HepG2 (cell line): Measurements from ENCODE around the gene PPP4R2. TPM values are rescaled to one million over a fixed set of nuclear protein-coding genes. Genes with fewer than 3 reads are reported as not detected.

Experiments
- CEBPB ChIP-seq: IDR thresholded peaks from 2 replicates; pipeline ENCODE4 v1.6.1; 2011; ENCODE audit warnings: low read depth, low read length, improper control_type of control experiment, borderline replicate concordance
- CEBPG ChIP-seq: IDR thresholded peaks from 2 replicates; pipeline ENCODE4 v1.6.1; 2016
- GLI4 ChIP-seq: sonication (generic); formaldehyde crosslinking; IDR thresholded peaks from 2 replicates; pipeline ENCODE4 v1.5.1; 2020; ENCODE audit warnings: missing genetic modification reagents, mild to moderate bottlenecking, moderate library complexity, borderline replicate concordance
- HNF4A ChIP-seq: sonication (generic); formaldehyde crosslinking; IDR thresholded peaks from 2 replicates; pipeline ENCODE4 v1.4.0; 2020; ENCODE audit warnings: missing genetic modification reagents
- KLF6 ChIP-seq: IDR thresholded peaks from 2 replicates; pipeline ENCODE4 v1.8.0; 2016; ENCODE audit warnings: missing biosample characterization, missing genetic modification reagents
- MLLT10 ChIP-seq: sonication (generic); formaldehyde crosslinking; IDR thresholded peaks from 2 replicates; pipeline ENCODE4 v1.4.0; 2020; ENCODE audit warnings: missing genetic modification reagents
- MYC ChIP-seq: sonication (generic); formaldehyde crosslinking; IDR thresholded peaks from 2 replicates; pipeline ENCODE4 v1.9.0; 2021; ENCODE audit warnings: missing genetic modification reagents, borderline replicate concordance
- NPAS2 ChIP-seq: sonication (generic); formaldehyde crosslinking; IDR thresholded peaks from 2 replicates; pipeline ENCODE4 v1.8.0; 2022; ENCODE audit warnings: mild to moderate bottlenecking, missing genetic modification reagents, borderline replicate concordance
- RBM22 ChIP-seq: fragments of 200-400 bp; formaldehyde crosslinking; optimal IDR thresholded peaks from 2 replicates; pipeline ENCODE3; 2017; ENCODE audit warnings: mild to moderate bottlenecking, low read length, moderate library complexity
- SALL1 ChIP-seq: sonication (generic); formaldehyde crosslinking; IDR thresholded peaks from 2 replicates; pipeline ENCODE4 v1.8.0; 2022; ENCODE audit warnings: mild to moderate bottlenecking, missing genetic modification reagents
- SP4 ChIP-seq: sonication (generic); formaldehyde crosslinking; IDR thresholded peaks from 2 replicates; pipeline ENCODE4 v1.8.1; 2023; ENCODE audit warnings: mild to moderate bottlenecking, missing genetic modification reagents
- TOE1 ChIP-seq: sonication (generic); formaldehyde crosslinking; IDR thresholded peaks from 2 replicates; pipeline ENCODE4 v1.4.0; 2020; ENCODE audit warnings: mild to moderate bottlenecking, missing genetic modification reagents
- XBP1 ChIP-seq: sonication (generic); formaldehyde crosslinking; IDR thresholded peaks from 2 replicates; pipeline ENCODE4 v1.5.0; 2020; ENCODE audit warnings: missing genetic modification reagents
- ZNF431 ChIP-seq: sonication (generic); formaldehyde crosslinking; IDR thresholded peaks from 2 replicates; pipeline ENCODE4 v1.9.0; 2022; ENCODE audit warnings: missing genetic modification reagents, low read depth, mild to moderate bottlenecking, borderline replicate concordance
- polyA plus RNA-seq, 8 experiments: library from polyadenylated mRNA; depleted of rRNA in 3 of 8; stranded (reverse) in 7 of 8; unstranded in 1 of 8; fragments of >200 nt; fragmentation: Illumina TruSeq in 4 of 8; extraction: Trizol in 4 of 8; gene quantifications; 2 replicates each; pipeline versions ENCODE4 v1.2.1 to v1.2.3, GENCODE V29; 2011 to 2016; ENCODE audit warnings: low read depth in 4 of 8, missing spikeins in 1 of 8, mixed read lengths in 1 of 8; ENCODE audit not compliant: insufficient read depth in 1 of 8
- total RNA-seq, 5 experiments: library from RNA; depleted of rRNA; stranded (reverse); fragments of >200 nt; fragmentation: Illumina TruSeq; extraction: Trizol; gene quantifications; 2 replicates each; pipeline ENCODE4 v1.2.3, GENCODE V29; 2016; ENCODE audit warnings: low read depth in 1 of 5
- TF ChIP-seq, protein P1 (sequence below): sonication (generic); formaldehyde crosslinking; IDR thresholded peaks from 2 replicates; pipeline ENCODE4 v1.5.0; 2020; ENCODE audit warnings: mild to moderate bottlenecking, missing genetic modification reagents
- TF ChIP-seq, protein P2 (sequence below): sonication (generic); formaldehyde crosslinking; IDR thresholded peaks from 2 replicates; pipeline ENCODE4 v1.4.0; 2020; ENCODE audit warnings: missing genetic modification reagents, borderline replicate concordance
- TF ChIP-seq, protein P3 (sequence below): sonication (generic); formaldehyde crosslinking; IDR thresholded peaks from 2 replicates; pipeline ENCODE4 v1.4.0; 2020; ENCODE audit warnings: missing genetic modification reagents, mild to moderate bottlenecking, borderline replicate concordance
- TF ChIP-seq, protein P4 (sequence below): IDR thresholded peaks from 2 replicates; pipeline ENCODE4 v1.6.1; 2016; ENCODE audit warnings: missing genetic modification reagents, missing compliant biosample characterization
- TF ChIP-seq, protein P5 (sequence below): sonication (generic); formaldehyde crosslinking; IDR thresholded peaks from 2 replicates; pipeline ENCODE4 v1.5.0; 2020; ENCODE audit warnings: mild to moderate bottlenecking, missing genetic modification reagents

The PPP4R2 gene
- total and polyA plus RNA-seq, 2 of the 13 experiments (the other 11 are each of a cell fraction or from before 2014, with no cell fraction given): 22.3 to 161 TPM

DNA sequence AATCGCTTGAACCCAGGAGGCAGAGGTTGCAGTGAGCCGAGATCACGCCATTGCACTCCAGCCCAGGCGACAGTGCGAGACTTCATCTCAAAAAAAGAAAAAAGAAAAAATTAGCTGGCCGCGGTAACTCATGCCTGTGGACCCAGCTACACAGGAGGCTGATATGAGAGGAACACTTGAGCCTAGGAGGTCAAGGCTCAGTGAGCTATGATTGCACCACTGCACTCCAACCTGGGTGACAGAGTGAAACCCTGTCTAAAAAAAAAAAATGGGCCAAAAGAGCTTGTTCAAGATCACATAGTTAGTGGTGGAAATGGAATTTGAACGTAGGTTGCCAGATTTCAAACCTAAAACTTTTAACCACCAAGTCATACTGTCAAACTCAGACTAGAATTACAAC is 46.2 kb upstream of the PPP4R2 start (continued):
- TF ChIP-seq TOE1 (CRISPR knock-in tag) (no peak), NPAS2 (CRISPR knock-in tag) (no peak), RBM22 (no peak), GLI4 (CRISPR knock-in tag) (no peak), XBP1 (CRISPR knock-in tag) (no peak), MYC (no peak), MLLT10 (CRISPR knock-in tag) (no peak), KLF6 (CRISPR knock-in tag) (no peak), SALL1 (no peak; the same call in 1 of the 2 replicates), CEBPB (peak; percentile 57; the same call in 1 of the 2 replicates), ZNF431 (CRISPR knock-in tag) (no peak), SP4 (no peak), CEBPG (CRISPR knock-in tag) (peak; percentile 64), HNF4A (CRISPR knock-in tag) (peak; percentile 52; the same call in 1 of the 2 replicates)
- TF ChIP-seq, protein P1, sequence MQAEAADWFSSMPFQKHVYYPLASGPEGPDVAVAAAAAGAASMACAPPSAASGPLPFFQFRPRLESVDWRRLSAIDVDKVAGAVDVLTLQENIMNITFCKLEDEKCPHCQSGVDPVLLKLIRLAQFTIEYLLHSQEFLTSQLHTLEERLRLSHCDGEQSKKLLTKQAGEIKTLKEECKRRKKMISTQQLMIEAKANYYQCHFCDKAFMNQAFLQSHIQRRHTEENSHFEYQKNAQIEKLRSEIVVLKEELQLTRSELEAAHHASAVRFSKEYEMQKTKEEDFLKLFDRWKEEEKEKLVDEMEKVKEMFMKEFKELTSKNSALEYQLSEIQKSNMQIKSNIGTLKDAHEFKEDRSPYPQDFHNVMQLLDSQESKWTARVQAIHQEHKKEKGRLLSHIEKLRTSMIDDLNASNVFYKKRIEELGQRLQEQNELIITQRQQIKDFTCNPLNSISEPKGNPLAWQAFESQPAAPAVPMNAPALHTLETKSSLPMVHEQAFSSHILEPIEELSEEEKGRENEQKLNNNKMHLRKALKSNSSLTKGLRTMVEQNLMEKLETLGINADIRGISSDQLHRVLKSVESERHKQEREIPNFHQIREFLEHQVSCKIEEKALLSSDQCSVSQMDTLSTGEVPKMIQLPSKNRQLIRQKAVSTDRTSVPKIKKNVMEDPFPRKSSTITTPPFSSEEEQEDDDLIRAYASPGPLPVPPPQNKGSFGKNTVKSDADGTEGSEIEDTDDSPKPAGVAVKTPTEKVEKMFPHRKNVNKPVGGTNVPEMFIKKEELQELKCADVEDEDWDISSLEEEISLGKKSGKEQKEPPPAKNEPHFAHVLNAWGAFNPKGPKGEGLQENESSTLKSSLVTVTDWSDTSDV (CRISPR knock-in tag): no peak
- TF ChIP-seq, protein P2, sequence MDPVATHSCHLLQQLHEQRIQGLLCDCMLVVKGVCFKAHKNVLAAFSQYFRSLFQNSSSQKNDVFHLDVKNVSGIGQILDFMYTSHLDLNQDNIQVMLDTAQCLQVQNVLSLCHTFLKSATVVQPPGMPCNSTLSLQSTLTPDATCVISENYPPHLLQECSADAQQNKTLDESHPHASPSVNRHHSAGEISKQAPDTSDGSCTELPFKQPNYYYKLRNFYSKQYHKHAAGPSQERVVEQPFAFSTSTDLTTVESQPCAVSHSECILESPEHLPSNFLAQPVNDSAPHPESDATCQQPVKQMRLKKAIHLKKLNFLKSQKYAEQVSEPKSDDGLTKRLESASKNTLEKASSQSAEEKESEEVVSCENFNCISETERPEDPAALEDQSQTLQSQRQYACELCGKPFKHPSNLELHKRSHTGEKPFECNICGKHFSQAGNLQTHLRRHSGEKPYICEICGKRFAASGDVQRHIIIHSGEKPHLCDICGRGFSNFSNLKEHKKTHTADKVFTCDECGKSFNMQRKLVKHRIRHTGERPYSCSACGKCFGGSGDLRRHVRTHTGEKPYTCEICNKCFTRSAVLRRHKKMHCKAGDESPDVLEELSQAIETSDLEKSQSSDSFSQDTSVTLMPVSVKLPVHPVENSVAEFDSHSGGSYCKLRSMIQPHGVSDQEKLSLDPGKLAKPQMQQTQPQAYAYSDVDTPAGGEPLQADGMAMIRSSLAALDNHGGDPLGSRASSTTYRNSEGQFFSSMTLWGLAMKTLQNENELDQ (CRISPR knock-in tag): no peak
- TF ChIP-seq, protein P3, sequence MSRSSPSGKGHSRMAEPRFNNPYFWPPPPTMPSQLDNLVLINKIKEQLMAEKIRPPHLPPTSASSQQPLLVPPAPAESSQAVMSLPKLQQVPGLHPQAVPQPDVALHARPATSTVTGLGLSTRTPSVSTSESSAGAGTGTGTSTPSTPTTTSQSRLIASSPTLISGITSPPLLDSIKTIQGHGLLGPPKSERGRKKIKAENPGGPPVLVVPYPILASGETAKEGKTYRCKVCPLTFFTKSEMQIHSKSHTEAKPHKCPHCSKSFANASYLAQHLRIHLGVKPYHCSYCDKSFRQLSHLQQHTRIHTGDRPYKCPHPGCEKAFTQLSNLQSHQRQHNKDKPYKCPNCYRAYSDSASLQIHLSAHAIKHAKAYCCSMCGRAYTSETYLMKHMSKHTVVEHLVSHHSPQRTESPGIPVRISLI (CRISPR knock-in tag): peak; percentile 85; the same call in 1 of the 2 replicates
- TF ChIP-seq, protein P4, sequence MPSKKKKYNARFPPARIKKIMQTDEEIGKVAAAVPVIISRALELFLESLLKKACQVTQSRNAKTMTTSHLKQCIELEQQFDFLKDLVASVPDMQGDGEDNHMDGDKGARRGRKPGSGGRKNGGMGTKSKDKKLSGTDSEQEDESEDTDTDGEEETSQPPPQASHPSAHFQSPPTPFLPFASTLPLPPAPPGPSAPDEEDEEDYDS: no peak
- TF ChIP-seq, protein P5, sequence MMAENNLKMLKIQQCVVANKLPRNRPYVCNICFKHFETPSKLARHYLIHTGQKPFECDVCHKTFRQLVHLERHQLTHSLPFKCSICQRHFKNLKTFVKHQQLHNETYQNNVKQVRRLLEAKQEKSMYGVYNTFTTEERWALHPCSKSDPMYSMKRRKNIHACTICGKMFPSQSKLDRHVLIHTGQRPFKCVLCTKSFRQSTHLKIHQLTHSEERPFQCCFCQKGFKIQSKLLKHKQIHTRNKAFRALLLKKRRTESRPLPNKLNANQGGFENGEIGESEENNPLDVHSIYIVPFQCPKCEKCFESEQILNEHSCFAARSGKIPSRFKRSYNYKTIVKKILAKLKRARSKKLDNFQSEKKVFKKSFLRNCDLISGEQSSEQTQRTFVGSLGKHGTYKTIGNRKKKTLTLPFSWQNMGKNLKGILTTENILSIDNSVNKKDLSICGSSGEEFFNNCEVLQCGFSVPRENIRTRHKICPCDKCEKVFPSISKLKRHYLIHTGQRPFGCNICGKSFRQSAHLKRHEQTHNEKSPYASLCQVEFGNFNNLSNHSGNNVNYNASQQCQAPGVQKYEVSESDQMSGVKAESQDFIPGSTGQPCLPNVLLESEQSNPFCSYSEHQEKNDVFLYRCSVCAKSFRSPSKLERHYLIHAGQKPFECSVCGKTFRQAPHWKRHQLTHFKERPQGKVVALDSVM (CRISPR knock-in tag): peak; percentile 98
- TF ChIP-seq, all 625 proteins: peak for 16
